ENCODE results near the gene SLC25A5. TPM values are rescaled to one million over a fixed set of nuclear protein-coding genes. Genes with fewer than 3 reads are reported as not detected.

Gene SLC25A5
- total RNA-seq, 6 experiments from 2014 or later = 223 to 296 (median 270) TPM

DNA sequence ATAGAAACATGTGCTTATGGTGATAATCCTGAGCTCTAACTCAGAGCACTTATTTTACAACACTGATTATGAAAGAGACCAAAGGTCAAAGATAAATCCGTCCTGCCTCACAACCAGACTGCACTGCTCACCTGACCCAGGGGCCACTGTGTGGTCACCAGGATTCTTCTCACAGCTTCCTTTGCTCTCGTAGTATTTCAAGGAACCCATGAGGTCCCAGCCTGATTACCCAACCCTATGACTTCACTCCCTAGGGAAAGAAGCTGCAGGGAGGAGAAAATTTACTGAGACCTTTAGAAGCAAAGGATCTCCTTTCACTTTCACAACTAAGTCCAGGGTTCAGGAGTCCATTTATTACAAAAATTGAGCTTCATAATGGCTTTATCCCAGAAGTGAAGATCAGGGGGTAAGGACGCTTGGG lies 9.6 kb downstream of the SLC25A5 start:
- Mint-ChIP-seq H3K27ac (no peak overlapping the region), H3K4me3 (no peak overlapping the region; the same call in 1 of the 2 replicates), H3K9me3 (no peaks in the 10 kb centered on the region), H3K27me3 (ENCODE audit: insufficient read depth) (no peaks in the 10 kb centered on the region; the same call in 1 of the 2 replicates), H3K36me3 (ENCODE audit: low read depth) (no peaks in the 10 kb centered on the region), H3K4me1 (ENCODE audit: low read depth) (peaks cover 28% of the 10 kb centered on the region)
- TF ChIP-seq, protein P1, sequence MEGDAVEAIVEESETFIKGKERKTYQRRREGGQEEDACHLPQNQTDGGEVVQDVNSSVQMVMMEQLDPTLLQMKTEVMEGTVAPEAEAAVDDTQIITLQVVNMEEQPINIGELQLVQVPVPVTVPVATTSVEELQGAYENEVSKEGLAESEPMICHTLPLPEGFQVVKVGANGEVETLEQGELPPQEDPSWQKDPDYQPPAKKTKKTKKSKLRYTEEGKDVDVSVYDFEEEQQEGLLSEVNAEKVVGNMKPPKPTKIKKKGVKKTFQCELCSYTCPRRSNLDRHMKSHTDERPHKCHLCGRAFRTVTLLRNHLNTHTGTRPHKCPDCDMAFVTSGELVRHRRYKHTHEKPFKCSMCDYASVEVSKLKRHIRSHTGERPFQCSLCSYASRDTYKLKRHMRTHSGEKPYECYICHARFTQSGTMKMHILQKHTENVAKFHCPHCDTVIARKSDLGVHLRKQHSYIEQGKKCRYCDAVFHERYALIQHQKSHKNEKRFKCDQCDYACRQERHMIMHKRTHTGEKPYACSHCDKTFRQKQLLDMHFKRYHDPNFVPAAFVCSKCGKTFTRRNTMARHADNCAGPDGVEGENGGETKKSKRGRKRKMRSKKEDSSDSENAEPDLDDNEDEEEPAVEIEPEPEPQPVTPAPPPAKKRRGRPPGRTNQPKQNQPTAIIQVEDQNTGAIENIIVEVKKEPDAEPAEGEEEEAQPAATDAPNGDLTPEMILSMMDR (IDR thresholded peaks at IDR 0.05) = no peak
- DNase-seq = peak; percentile 59

DNA sequence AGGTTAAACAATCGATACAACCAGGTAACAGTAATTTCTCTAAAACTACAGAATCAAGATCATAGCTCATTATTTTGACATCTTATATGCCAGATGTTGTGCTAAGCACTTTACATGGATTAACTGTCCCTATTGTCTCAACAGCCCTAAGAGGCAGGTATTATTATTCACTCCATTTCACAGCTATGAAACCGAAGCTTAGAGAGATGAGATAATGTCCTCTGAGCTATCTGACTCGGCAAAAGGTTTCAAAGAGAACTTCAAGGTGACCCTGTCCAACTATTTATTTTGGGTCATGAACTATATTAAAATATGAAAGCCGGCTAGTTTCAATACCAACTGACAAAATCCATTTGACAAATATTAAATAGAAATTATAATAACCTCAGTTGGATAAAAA lies 10.3 kb downstream of the SLC25A5 start:
- Mint-ChIP-seq H3K4me3 (no peak overlapping the region), H3K27me3 (ENCODE audit: insufficient read depth) (no peaks in the 10 kb centered on the region; the same call in 1 of the 2 replicates), H3K36me3 (ENCODE audit: low read depth) (no peaks in the 10 kb centered on the region), H3K4me1 (ENCODE audit: low read depth) (peaks cover 28% of the 10 kb centered on the region), H3K27ac (no peak overlapping the region), H3K9me3 (no peaks in the 10 kb centered on the region)
- DNase-seq = no peak
- TF ChIP-seq, protein P1 (IDR thresholded peaks at IDR 0.05) = no peak

- Mint-ChIP-seq H3K4me1 (ENCODE audit: low read depth) (peaks cover 28% of the 10 kb centered on the region), H3K27me3 (ENCODE audit: insufficient read depth) (no peaks in the 10 kb centered on the region; the same call in 1 of the 2 replicates), H3K36me3 (ENCODE audit: low read depth) (no peaks in the 10 kb centered on the region), H3K4me3 (no peak overlapping the region), H3K27ac (no peak overlapping the region), H3K9me3 (no peaks in the 10 kb centered on the region)
- TF ChIP-seq, protein P1 (IDR thresholded peaks at IDR 0.05) = no peak
- no peak for DNase-seq
Observed at GRCh38 chrX:119479845-119480244, 11.6 kb downstream of the SLC25A5 start.

DNA sequence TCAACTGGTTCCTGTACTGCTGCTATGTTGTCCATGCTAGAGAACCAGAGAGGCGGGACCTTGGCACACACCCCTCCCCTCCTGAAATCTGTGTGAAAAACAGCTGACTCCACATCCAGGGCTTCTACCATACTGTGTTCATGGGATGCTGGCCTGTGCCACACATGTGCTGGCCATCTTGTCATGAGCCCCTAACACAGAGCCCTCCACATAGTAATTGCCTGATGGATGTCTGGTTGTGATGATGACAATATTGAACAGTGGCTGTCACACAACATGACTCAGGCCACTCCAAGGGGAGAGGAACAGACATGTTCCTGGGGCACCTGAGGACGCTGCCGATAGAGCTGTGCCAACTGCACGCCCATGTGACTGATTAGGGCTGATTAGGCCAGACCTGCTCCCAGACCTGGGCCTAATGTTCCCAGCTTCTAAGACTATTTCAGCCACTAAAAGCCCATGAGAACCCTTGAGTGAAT lies 13.1 kb downstream of the SLC25A5 start:
- peaks cover 12% of the 10 kb centered on the region for H3K4me1 Mint-ChIP-seq (ENCODE audit: low read depth)
- H3K4me3 Mint-ChIP-seq = no peak overlapping the region
- DNase-seq = no peak
- no peak overlapping the region for H3K27ac Mint-ChIP-seq
- no peaks in the 10 kb centered on the region for H3K36me3 Mint-ChIP-seq (ENCODE audit: low read depth)
- no peaks in the 10 kb centered on the region for H3K9me3 Mint-ChIP-seq
- H3K27me3 Mint-ChIP-seq (ENCODE audit: insufficient read depth) = peaks cover 4% of the 10 kb centered on the region; the same call in 1 of the 2 replicates
- TF ChIP-seq, protein P1 (IDR thresholded peaks at IDR 0.05) = no peak

GRCh38 chrX:119482041-119482440 lies 13.8 kb downstream of the SLC25A5 start:
- Mint-ChIP-seq H3K36me3 (ENCODE audit: low read depth) (no peaks in the 10 kb centered on the region), H3K9me3 (no peaks in the 10 kb centered on the region), H3K4me1 (ENCODE audit: low read depth) (peaks cover 10% of the 10 kb centered on the region), H3K4me3 (peak overlapping the region; percentile 82), H3K27me3 (ENCODE audit: insufficient read depth) (peaks cover 4% of the 10 kb centered on the region), H3K27ac (peak overlapping the region; percentile 58; the same call in 1 of the 2 replicates)
- TF ChIP-seq, protein P1 (IDR thresholded peaks at IDR 0.05) = no peak
- DNase-seq = no peak
